Activated T-helper 1 cell treated with anti-CD3 and anti-CD28 coated beads, Interleukin-2, amount 50 U/mL, for 16 hours (primary cell): ENCODE measurements around the gene CES3.

Source experiments
- DNase-seq, 2 donors: peaks; one replicate each; pipeline ENCODE4 v3.0.0-alpha.2; 2020; ENCODE audit warnings: low read depth in 1 of 2, low spot score in 1 of 2

The CES3 gene

DNA sequence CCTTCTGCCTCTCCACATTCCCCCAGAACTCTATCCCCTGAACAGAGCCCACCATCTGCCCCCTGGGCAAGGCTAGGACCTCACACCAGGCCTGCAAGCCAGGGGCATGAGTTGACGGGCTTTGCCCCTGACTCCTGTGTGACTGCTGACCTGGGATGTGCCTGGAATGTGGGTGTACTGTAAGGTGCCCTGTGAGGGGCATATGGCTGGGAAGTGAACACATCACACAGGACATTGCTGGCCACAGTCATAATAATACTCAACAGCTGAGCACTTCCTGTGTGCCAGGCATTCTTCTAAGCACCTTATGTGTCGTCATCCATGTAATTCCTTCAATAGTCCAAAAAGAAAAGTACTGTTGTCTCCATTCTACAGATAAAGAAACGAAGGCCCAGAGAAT, 40.7 kb downstream of the CES3 start:
- no peak for DNase-seq

DNA sequence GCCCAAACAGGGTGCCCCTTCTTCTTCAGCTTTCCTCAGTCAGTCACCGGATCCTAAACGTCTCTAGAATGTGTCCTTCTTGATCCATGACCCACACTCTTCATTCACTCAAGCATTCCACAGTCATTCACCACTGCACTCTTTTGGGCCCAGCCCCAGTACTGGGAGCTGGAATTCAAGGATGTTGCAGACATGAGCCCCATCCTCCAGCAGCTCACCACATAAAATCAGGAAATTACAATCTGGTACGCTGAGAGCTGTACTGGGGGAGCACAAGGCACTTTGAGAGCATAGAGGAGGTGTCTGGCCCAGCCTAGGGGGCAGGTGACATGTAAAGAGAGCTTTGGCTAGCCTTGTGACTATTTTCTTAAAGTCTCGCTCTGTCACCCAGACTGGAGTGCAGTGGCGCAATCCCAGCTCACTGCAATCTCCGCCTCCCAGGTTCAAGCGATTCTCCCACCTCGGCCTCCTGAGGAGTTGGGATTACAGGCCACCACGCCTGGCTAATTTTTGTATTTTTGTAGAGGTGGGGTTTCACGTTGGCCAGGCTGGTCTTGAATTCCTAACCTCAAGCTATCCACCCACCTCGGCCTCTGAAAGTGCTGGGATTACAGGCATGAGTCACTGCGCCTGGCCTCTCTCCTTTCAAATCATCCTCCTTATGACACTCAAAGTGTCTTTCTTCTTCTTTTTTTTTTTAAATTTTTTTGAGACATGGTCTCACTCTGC, 46.0 kb downstream of the CES3 start:
- DNase-seq, result no peak

DNA sequence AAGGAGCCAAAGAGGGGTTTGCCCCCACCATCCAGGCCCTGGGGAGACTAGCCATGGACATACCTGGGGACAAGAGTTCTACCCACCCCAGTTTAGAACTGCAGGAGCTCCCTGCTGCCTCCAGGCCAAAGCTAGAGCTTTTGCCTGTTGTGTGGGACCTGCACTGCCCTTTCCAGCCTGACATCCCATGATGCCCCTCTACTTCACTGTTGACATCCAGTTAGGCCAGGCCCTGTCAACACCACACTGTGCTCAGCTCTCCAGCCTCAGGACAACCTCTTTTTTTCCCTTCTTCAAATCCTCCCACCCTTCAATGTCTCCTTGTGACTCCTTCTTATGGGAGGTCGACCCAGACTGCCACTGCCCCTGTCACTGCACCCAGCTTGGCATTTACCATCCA, 48.1 kb downstream of the CES3 start:
- DNase-seq, result no peak

DNA sequence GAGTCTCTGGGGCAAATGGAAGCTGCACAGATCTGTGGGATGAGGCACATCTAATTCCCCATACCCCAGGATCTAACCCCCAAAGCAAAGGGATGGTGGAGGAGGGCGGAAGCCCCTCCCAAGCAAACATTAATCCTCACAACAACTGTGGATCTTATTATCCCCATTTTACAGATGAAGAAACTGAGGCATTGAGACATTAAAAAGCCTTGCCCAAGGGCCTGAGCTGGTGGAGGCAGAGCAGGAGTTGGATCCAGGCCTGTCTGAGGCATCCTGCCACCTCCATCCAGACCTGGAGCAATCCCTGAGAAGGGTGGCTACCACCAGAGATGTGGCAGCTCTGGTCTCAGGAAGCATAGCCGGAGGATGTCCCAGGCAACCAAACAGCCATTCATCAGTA, 50.2 kb downstream of the CES3 start:
- DNase-seq, result no peak

DNA sequence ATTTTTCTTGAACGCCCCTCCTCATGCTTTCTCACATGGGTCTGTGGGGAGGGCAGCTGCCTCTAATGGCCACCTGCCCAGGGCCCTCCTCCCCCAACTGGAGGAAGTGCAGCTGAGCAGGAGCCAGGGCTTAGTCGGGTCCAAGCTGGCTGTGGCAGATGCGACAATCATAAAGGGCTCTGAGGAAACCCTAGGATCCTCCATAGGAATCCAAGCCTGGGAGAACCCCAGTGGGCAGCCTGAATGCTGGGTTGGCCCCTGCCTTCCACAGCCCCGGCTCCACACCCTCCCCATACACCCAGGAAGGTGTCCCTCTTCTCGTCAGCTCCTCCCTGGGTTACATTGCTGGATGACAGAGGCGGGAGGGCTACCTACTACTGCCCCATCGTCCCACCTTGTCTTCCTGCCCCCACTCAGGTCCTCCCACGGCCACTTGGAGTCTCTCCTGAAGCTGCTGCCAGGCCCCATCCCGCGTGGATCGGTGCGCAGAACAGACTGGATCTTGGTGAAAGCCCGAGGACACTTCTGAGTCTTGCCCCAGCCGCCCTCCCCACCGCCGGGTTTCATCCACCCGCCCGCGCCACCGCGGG, 52.3 kb downstream of the CES3 start:
- no peak for DNase-seq

DNA sequence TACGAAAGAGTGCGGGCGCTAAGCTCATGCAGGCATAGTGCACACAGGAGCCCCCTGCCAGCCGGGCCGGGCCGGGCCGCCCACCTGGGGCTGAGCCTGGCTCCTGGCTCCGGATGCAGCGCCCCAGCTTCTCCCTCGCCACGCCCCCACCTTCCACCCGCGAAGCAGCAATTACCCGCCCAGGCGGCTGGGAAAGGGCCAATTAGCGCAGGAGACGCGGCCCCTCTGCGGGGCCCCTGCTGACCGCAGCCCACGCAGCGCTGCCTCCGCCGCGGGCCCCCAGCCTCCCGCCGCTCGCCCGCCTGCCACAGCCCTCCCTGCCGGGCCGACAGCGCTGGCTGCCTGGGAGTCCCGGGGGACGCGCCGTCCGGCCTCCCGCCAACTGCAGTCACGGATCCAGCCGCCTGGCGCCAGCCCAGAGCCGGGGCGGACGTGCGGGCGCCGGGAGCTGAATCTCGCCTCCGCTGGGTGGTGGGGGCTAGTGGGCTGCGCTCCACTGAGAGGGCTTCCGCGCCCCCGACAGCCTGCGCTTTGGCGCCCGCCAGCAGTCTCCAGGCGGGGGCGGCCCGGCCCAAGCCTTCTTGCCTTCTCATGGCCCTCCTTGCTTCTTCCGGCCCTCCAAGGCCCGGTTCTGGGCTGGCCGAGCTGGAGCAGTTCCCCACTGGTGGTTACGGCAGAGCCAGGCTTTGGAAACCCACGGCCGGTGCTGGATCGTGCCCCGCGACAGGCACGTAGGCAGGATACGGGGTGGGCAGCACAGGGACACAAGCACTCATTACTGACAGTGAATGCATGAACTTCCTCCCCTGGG, 53.0 kb downstream of the CES3 start:
- peak; percentile 34 to 65 for DNase-seq

DNA sequence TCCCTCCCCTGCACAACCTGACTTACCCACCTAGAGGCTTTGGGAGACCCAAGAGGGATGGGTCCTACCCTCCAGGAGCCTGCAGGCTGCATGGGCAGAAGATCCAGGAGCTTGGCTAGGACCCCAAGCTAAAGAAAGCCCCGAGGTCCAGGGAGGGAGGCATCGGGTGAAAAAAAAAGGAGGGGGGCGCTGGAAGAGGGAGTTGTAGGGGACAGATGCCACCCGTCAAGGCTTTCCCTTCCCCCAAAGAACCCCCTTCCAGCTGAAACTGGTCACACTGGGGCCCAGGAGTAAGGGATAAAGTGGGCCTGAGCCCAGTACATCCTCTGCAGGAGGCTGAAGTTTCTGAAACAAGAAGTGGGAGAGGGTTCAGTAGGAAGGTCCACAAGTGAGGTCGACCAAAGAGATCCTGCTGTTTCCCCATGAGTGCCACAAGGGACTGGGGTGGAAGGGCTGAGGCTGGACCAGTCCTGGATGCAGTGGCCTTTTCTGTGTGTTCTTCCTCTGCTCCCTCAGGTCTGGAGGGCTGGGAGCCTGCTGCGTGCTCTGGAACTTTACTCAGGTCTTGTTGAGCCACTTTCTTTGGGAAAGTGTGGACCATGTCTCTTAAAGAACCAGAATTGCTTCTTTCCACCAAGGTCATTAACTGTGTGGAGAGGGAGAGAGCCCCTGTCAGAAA, 53.7 kb downstream of the CES3 start:
- DNase-seq, result no peak

DNA sequence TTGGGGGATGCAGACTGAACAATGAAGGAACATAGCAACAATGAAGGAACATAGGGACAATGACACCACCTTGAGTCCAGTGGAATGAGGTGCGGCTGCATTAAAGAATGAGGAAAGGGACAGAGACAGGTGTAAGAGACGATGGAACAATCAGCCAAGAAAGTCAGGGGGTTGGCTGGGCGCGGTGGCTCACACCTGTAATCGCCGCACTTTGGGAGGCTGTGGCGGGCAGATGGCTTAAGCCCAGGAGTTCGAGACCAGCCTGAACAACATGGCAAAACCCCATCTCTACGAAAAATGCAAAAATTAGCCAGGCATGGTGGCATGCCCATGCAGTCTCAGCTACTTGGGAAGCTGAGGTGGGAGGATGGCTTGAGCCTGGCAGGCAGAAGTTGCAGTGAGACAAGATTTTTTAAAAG, 54.3 kb downstream of the CES3 start:
- DNase-seq, result no peak

DNA sequence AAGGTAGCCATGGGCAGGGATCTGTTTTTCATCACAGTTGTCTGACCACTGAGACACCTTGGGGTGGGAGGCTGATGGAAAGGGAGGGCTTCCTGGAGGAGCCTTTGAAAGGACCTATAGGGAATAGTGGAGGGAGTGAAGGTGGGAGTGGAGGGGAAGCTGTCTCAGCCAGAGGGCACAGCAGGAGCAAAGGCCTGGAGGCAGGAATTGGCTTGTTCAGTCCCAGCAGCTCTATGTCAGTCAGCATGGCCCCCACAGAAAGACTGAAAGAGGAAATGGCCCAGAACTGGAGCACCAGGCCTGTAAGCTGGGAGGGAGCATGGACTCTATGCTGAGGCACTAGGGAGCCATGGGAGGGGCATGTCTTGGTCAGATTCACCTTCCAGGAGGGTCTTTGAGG, 55.1 kb downstream of the CES3 start:
- DNase-seq, result no peak

DNA sequence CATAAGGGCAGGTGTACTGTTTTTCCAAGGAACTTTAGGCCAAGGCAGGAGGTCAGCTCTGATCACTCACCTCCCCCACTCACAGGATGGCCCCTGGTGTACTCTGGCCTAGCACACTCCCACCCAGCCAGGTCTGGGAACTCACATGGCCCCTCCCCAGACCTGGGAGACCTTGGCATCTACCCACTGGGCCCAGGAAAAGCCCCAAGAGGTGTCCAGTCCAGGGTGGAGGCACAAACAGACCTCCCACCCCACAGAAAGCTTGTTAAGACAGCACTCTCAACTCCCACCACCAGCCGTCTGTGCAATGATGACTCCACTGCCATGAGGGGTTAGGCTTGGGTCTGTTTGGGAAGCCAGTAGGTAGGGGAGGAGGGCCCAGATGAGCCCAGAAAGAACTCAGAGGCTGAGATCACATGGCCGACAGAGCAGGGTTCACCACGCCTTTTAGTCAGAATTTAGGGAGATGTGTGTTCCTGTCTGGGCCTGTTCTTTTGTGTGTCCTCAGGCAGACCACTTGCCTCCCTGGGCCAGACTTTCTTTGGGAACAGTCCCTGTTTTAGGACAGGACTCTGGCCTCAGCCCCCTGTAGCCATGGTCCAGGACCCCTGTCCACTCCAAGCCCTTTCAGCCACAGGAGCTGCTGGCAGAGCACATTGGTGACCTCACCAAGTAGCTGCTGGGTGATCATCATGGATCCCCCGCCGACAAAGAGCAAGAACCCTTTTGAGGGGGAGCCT, 55.8 kb downstream of the CES3 start:
- no peak for DNase-seq

DNA sequence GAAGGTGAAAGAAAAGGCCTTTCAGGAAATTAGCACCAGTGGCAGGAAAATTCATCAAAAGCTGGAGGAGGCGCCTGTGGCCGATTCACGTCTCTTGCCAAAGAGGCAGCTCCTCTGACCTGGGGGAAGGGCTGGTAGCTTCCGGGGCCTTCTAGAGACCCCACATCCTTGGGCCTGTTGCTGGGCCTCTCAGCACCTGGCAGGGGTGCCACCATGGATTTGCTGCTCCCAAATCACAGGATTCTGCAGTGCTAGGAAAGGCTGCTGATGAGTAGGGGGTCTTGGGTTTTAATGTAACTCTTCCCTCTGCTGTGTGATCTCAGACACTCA, 56.3 kb downstream of the CES3 start:
- DNase-seq, result no peak

DNA sequence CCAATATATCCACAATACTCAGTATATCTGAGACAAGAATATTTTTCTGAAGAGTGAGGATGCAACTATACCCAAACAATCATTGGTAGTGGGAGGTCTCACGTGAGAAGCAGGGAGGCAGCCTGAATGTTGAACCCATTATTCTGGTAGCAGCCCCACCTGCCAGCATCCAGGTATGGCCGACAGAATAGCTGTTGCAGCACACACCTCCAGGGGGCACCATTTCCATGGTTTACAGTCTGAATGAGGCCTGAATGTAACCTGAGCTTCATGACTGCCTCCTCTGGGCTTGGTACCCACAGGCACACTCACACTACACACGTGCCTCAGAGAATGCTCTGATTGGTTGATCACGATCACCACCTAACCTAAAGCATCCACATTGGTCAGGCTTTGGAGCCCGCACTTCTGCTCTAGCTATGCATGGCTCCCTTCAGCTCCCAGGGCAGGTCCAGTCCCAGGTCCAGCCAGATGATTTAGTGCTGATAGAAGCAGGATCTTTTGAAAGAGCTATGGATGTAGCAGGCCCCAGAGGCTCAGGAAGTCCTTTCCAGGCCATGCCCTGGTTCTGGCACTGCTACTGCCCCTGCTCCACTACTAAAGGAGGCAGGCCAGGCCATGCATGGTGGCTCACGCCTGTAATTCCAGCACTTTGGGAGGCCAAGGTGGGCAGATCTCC, 56.9 kb downstream of the CES3 start:
- DNase-seq, result peak; percentile 62 to 74

DNA sequence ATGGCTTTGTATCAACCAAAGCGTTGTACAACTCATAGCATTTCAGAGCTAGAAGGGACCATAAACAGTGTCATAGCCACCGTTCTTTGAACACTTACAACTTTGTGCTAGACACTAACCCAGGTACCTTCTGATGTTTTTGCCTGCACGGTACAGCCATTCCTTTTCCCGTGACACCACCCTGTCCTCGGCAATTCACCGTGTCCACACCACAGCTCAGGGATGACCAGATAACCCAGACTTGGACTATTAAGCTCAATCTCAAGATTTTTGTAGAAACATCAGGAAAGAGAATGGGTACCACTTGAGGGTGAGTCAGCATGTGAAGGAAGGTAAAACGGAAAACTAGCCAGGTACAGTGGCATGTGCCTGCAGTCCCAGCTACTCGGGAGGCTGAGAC, 58.1 kb downstream of the CES3 start:
- no peak for DNase-seq

DNA sequence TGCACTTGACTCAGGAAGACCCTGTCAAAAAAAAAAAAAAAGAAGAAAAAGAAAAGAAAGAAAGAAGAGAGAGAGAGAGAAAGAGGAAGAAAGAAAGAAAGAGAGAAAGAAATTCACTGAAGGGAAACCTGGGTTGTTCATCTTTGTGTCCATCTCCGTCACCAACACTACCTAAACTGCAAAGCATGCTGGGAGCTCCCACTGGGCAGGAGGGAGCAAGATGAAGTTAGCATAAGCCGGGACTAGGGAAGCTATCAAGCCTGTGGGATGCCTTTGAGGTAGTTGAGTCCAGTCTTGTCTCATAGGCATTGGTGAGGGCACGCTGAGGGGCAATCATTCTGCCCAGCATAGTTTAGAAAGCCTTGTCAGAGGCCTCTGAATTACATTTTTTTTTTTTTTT, 60.3 kb downstream of the CES3 start:
- DNase-seq, result no peak

DNA sequence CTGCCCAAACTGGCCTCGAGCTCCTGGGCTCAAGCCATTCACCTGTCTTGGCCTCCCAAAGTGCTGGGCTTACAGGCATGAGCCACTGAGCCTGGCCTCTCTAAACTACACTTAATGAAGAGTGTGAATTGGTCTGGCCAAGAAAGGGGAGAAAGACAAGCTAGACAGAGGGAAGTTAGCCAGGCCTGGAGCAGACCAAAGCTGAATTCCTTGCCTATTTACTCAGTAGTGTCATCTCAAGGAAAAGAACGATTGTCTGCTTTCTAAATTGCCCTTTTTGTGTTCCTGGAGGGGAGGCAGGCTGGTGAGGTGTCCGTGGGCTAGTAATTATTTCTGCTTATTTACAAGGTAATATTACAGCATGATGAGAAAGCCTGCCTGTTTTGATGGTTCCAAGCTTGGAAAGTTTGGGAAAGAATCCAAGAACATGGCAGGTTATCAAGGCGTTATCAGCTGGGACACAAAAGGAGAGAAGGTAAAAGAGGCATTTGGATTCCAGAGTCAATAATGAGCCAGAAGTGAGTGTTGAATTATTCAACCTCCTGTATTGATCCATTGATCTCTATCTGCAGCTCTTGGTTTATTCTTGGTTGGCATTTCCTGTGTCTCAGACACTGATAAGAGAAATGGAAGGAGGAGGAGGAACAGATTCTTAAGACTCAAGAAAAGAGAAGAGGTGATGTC, 61.6 kb downstream of the CES3 start:
- DNase-seq, result no peak

DNA sequence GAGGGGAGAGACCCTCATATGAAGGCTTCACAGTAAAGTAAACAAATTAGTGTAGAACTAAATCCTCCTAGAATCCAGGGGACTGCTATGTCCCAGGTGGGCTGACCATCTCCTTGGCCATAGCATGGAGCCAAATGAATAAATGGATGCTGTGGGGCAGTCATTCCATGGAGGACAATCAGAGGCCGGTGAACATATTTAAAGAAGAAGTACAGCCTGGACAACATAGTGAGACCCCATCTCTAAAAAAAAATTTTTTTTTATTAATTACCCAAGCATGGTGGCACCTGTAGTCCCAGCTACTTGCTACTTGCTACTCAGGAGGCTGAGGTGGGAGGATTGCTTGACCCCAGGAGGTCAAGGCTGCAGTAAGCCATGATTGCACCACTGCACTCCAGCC, 62.6 kb downstream of the CES3 start:
- DNase-seq, result no peak
